ENCODE data around the gene CCDC18.

CCDC18 gene

DNA sequence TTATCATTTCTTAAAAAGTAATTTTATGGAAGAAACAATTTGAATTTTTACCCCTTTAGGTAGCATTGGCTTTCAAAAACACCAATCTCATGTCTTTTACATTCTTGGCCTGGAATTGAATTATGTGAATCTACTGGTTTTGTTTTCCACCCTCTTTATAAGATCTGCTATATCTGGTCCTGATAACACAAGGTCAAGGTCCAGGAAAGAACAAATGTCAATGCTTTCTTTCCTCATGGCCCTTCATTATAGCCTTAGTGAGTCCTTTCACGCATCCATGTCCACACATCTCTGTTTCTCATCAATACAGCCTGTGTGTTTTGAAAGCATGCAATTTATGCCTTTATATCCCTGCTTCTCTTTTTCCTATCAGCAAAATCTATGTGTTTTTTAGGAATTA lies 141.2 kb downstream of the CCDC18 start:
- no peaks in the 10 kb centered on the region for H3K36me3 ChIP-seq (ENCODE audit: insufficient read depth, low read length)
- H3K4me3 ChIP-seq (ENCODE audit: low read depth in 1 of 2, low read length in 2 of 2) = no peak overlapping the region
- H3K27me3 ChIP-seq (ENCODE audit: control insufficient read depth in 1 of 2, insufficient read depth in 2 of 2, low read length in 2 of 2) = no peaks in the 10 kb centered on the region
- H3K9me3 ChIP-seq (ENCODE audit: low read length) = no peaks in the 10 kb centered on the region
- H3K9ac ChIP-seq (ENCODE audit: low read length) = no peak overlapping the region
- H3K4me1 ChIP-seq (ENCODE audit: insufficient read depth, low read length) = no peaks in the 10 kb centered on the region
- H3K27ac ChIP-seq (ENCODE audit: low read depth, low read length) = no peak overlapping the region

DNA sequence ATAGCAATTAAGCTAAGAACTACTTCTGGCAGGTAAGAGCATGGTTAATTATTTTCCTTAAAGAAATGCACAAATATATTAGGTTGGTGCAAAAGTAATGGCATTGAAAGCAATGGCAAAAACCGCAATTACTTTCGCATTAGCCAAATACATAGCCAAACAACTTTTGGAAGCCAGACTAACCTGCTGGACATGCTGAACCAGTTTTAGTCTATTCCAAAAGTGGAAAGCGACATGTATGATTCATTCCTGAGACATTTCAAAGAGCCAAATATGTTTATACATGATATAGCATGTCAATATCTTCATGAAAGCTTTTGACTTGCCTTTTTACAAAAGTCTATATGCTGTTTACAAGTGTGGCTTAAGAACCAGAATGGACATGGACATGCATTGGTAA lies 141.8 kb downstream of the CCDC18 start:
- Histone ChIP-seq H3K27me3 (ENCODE audit: control insufficient read depth in 1 of 2, insufficient read depth in 2 of 2, low read length in 2 of 2) (no peaks in the 10 kb centered on the region), H3K4me3 (ENCODE audit: low read depth in 1 of 2, low read length in 2 of 2) (no peak overlapping the region), H3K36me3 (ENCODE audit: insufficient read depth, low read length) (no peaks in the 10 kb centered on the region), H3K9me3 (ENCODE audit: low read length) (no peaks in the 10 kb centered on the region), H3K27ac (ENCODE audit: low read depth, low read length) (no peak overlapping the region), H3K9ac (ENCODE audit: low read length) (no peak overlapping the region), H3K4me1 (ENCODE audit: insufficient read depth, low read length) (no peaks in the 10 kb centered on the region)

DNA sequence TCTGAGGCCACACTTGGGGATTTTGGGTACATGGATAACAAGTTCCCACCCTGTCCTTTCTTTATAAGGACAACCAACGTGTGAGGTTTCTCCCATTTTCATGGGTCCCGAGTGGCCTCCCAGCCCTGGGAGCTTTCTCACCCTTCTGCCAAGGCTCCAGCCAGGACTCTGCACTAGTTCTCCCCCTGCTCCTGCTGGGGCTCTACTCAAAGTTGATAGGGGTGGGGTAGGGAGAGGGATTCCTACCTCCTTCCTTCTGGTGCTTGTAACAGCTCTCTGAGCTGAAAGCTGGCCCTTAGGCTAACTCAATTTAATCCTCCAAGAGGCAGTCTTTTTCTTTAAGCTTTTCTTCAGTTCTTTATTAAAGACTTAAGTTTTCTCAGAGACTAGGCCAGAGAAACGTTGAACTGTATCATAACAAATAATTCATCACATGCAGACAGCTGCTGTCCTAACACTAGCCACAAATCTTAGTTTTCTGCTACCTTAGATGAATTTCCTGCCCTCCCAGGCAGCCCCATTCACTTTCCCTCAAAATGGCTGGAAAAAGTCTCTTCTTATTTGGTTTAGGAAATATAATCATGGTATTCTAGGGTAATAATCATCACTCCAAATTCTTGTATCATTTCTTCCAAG lies 142.8 kb downstream of the CCDC18 start:
- no peak overlapping the region for H3K27ac ChIP-seq (ENCODE audit: low read depth, low read length)
- H3K36me3 ChIP-seq (ENCODE audit: insufficient read depth, low read length) = no peaks in the 10 kb centered on the region
- no peak overlapping the region for H3K4me3 ChIP-seq (ENCODE audit: low read depth in 1 of 2, low read length in 2 of 2)

DNA sequence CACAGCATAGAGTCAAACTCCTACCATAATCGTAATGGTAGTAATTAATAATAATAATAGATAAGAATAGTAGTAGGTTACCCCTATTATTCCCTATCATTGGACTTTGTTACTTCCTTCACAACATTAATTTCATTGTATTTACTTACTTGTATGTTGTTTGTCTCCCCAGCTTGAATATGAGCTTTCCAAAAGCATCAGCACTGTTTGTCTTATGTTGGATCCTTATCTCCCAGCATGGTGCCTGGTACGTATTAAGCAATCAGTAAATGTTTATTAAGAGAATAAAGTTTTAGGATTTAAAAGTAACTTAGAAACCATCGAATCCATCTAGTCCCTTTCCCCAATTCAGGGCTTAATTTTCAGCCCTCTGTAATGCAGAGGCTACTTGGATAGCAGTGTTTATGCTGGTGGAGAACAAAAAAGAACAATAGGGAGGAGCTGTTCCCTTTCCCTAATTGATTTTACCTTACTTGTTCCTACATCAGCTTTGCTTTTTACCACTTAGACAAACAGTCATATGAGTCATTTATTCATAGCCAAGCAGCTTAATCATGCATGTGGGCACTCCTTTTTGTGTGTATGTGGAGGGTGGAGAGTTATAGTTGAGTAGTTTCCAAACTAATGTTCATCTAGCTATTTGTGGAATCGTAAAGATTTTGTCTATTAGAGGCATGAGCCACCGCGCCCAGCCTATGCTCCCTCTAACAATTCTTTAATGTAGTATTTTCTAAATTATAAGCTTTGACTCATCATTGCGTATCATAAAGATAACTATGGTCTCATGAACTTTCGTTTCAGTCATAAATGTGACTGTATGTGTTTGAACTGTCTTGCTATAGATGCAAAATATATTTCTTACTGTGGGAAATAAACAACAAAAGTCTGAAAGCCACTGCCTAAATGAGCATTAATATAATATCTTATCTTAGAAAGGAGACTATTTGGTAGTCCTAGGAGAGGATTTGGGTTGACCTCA lies 144.3 kb downstream of the CCDC18 start:
- Histone ChIP-seq H3K27ac (ENCODE audit: low read depth, low read length) (no peak overlapping the region), H3K27me3 (ENCODE audit: control insufficient read depth in 1 of 2, insufficient read depth in 2 of 2, low read length in 2 of 2) (no peaks in the 10 kb centered on the region), H3K9ac (ENCODE audit: low read length) (no peak overlapping the region), H3K36me3 (ENCODE audit: insufficient read depth, low read length) (no peaks in the 10 kb centered on the region), H3K9me3 (ENCODE audit: low read length) (no peaks in the 10 kb centered on the region), H3K4me3 (ENCODE audit: low read depth in 1 of 2, low read length in 2 of 2) (no peak overlapping the region), H3K4me1 (ENCODE audit: insufficient read depth, low read length) (no peaks in the 10 kb centered on the region)

More for the DNA sequence above, 142.8 kb downstream of the CCDC18 start:
- H3K9me3 ChIP-seq (ENCODE audit: low read length) = no peaks in the 10 kb centered on the region
- no peak overlapping the region for H3K9ac ChIP-seq (ENCODE audit: low read length)
- H3K4me1 ChIP-seq (ENCODE audit: insufficient read depth, low read length) = no peaks in the 10 kb centered on the region
- no peaks in the 10 kb centered on the region for H3K27me3 ChIP-seq (ENCODE audit: control insufficient read depth in 1 of 2, insufficient read depth in 2 of 2, low read length in 2 of 2)

Measured in muscle layer of colon (tissue), 2 donors.